Right lobe of liver (tissue), 6 donors: ENCODE data around the gene PALM3. TPM values are rescaled to one million over a fixed set of nuclear protein-coding genes. Genes with fewer than 3 reads are reported as not detected.

Experiments used
- ATAC-seq, 4 donors: fragments of 200-7000 bp; cut with Tn5 transposase; one replicate each; pipeline ENCODE4 v1.9.1; 2020; ENCODE audit warnings: mild to moderate bottlenecking in 4 of 4, moderate library complexity in 4 of 4
- DNase-seq, 3 donors: peaks; one replicate each; pipeline ENCODE4 v3.0.0-alpha.2; 2020
- H3K27ac ChIP-seq, 3 donors: fragments of 200-600 bp; one replicate each; pipeline ENCODE4 v1.8.0; 2022
- H3K27me3 ChIP-seq, 2 donors: fragments of 200-600 bp; one replicate each; pipeline ENCODE4 v1.8.0; 2022
- H3K36me3 ChIP-seq, 4 donors: fragments of 200-600 bp; sonication (generic) in 1 of 4; one replicate each; pipeline versions ENCODE4 v1.5.1 to v1.8.0; 2017 to 2022; ENCODE audit warnings: control low read depth in 1 of 4
- H3K4me1 ChIP-seq, 4 donors: fragments of 200-600 bp; sonication (generic) in 1 of 4; one replicate each; pipeline versions ENCODE4 v1.5.1 to v1.8.0; 2017 to 2022; ENCODE audit warnings: control low read depth in 1 of 4
- H3K4me3 ChIP-seq, 3 donors: fragments of 200-600 bp; one replicate each; pipeline ENCODE4 v1.8.0; 2022
- H3K9me3 ChIP-seq, 4 donors: fragments of 200-600 bp; sonication (generic) in 1 of 4; one replicate each; pipeline versions ENCODE4 v1.5.1 to v1.8.0; 2017 to 2022; ENCODE audit warnings: control low read depth in 1 of 4
- CTCF ChIP-seq, 4 donors: fragments of 200-600 bp in 3 of 4; fragments of 450-650 bp in 1 of 4; IDR thresholded peaks; one replicate each; pipeline versions ENCODE4 v1.5.1 to v1.8.0; 2016 to 2022; ENCODE audit warnings: antibody characterized with exemption in 4 of 4, mild to moderate bottlenecking in 2 of 4
- POLR2A ChIP-seq: fragments of 450-650 bp; IDR thresholded peaks from one replicate; pipeline ENCODE4 v1.6.1; 2017; ENCODE audit warnings: antibody characterized with exemption, mild to moderate bottlenecking
- WGBS: methylation state at CpG from one replicate; pipeline ENCODE4 v1.1.6; 2018; ENCODE audit warnings: low coverage, low lambda C conversion rate; ENCODE audit not compliant: insufficient coverage; ENCODE audit errors: missing lambda C conversion rate; 5-methylcytosine and 5-hydroxymethylcytosine counted together
- intact Hi-C, 2 donors: fragments of 100-400 bp; cut with DNase I; formaldehyde crosslinking; loops; one replicate each; pipeline versions ENCODE4 v1.11.2 to v1.14.1; 2022
- total RNA-seq, 6 experiments: library from RNA; depleted of rRNA in 2 of 6; stranded (reverse); fragments of >200 nt in 2 of 6; fragmentation: NEBNext Ultra II Directional in 3 of 6; extraction: Animal tissue kit (Norgen Biotek cat#: 25700) in 3 of 6; gene quantifications; one replicate each; pipeline versions ENCODE4 v1.1.0 to v1.2.4, GENCODE V29; 2016 to 2023
- donor health status: DM: no; HTN: yes; CAD: no.
- donor health status: DM: no; HTN: no; CAD: no.
- donor health status: DM: no; HTN: no; CAD: no.
- donor health status: DM: no; HTN: yes; CAD: no.
- donor health status: DM: no; HTN: yes; CAD: no.

Gene PALM3
- total RNA-seq, 6 experiments from 2014 or later, result 5.3 to 33.9 (median 17.0) TPM

- no peaks in the 10 kb centered on the region for H3K9me3 ChIP-seq
- ATAC-seq, result peak; percentile 69 to 79 (median 75)
- peaks cover 0 to 16% (median 0%) of the 10 kb centered on the region in 4 donors for H3K4me1 ChIP-seq
- peak overlapping the region; percentile 68 to 92 (median 88) for H3K4me3 ChIP-seq
- H3K27me3 ChIP-seq, result no peaks in the 10 kb centered on the region
- H3K36me3 ChIP-seq, result no peaks in the 10 kb centered on the region
- TF ChIP-seq POLR2A (peak; percentile 38), CTCF (IDR thresholded peaks at IDR 0.05) (no peak)
- peak; percentile 97 to 98 (median 97) for DNase-seq
- intact Hi-C loops, result no loop called here
- WGBS, result 0% methylated on average over 5 of the region's 50 CpGs
- peak overlapping the region; percentile 97 to 99 (median 97) for H3K27ac ChIP-seq
Measured at GRCh38 chr19:14005349-14006084, 56.4 kb downstream of the PALM3 start.

GRCh38 chr19:14004619-14005348 lies 57.1 kb downstream of the PALM3 start:
- no peaks in the 10 kb centered on the region for H3K9me3 ChIP-seq
- H3K36me3 ChIP-seq, result no peaks in the 10 kb centered on the region
- ATAC-seq, result peak; percentile 30 to 41 (median 37)
- intact Hi-C loops, result no loop called here
- 6% methylated on average over 13 of the region's 14 CpGs for WGBS
- H3K27ac ChIP-seq, result peak overlapping the region; percentile 97 to 99 (median 97)
- TF ChIP-seq CTCF (IDR thresholded peaks at IDR 0.05), result no peak
- TF ChIP-seq POLR2A, result no peak
- no peaks in the 10 kb centered on the region for H3K27me3 ChIP-seq
- H3K4me3 ChIP-seq, result peak overlapping the region; percentile 68 to 92 (median 88)
- peaks cover 0 to 16% (median 0%) of the 10 kb centered on the region in 4 donors for H3K4me1 ChIP-seq
- peak; percentile 84 to 88 (median 88) for DNase-seq

Other genes starting within 250 kb of the PALM3 start
- not detected for gene NANOS3, start 184.9 kb downstream of the PALM3 start, total RNA-seq
- gene BRME1, start 156.0 kb downstream of the PALM3 start, total RNA-seq, result 1 to 10 TPM in 4 of 6 experiments, under 1 TPM in 2; 0.34 to 3.7 (median 1.2) TPM
- gene CC2D1A, start 155.9 kb downstream of the PALM3 start, total RNA-seq, result 10 to 100 TPM; 16.5 to 29.8 (median 18.1) TPM
- gene PODNL1, start 123.7 kb downstream of the PALM3 start, total RNA-seq, result under 1 TPM in 2 of 6 experiments, not detected in 4; 0.19 to 0.33 TPM
- gene DCAF15, start 109.6 kb downstream of the PALM3 start, total RNA-seq, result 1 to 10 TPM; 5.6 to 8.7 (median 7.7) TPM
- 1 to 10 TPM; 2.5 to 9.3 (median 5.7) TPM for gene RFX1, start 55.8 kb downstream of the PALM3 start, total RNA-seq
- gene RLN3, start 33.9 kb downstream of the PALM3 start, total RNA-seq, result not detected
- gene IL27RA, start 30.3 kb downstream of the PALM3 start, total RNA-seq, result 1 to 10 TPM; 1.1 to 3.0 (median 1.5) TPM
- 10 to 100 TPM in 1 of 6 experiments, 1 to 10 TPM in 5; 3.6 to 12.0 (median 6.1) TPM for gene MISP3, start 10.7 kb upstream of the PALM3 start, total RNA-seq
- gene C19orf67, start 23.7 kb upstream of the PALM3 start, total RNA-seq, result under 1 TPM in 1 of 6 experiments, not detected in 5; 0.27 TPM
- 10 to 100 TPM in 5 of 6 experiments, 1 to 10 TPM in 1; 10.0 to 25.3 (median 15.6) TPM for gene SAMD1, start 28.7 kb upstream of the PALM3 start, total RNA-seq
- gene PRKACA, start 55.7 kb upstream of the PALM3 start, total RNA-seq, result 10 to 100 TPM; 54.8 to 87.5 (median 63.1) TPM
- gene ASF1B, start 74.5 kb upstream of the PALM3 start, total RNA-seq, result 1 to 10 TPM in 2 of 6 experiments, under 1 TPM in 4; 0.24 to 5.3 (median 0.61) TPM
- gene ADGRL1, start 144.1 kb upstream of the PALM3 start, total RNA-seq, result 1 to 10 TPM in 3 of 6 experiments, under 1 TPM in 3; 0.46 to 4.6 (median 1.3) TPM